HG02571 (cell line): ENCODE results near the gene MCIDAS.

Experiments used
- ATAC-seq: cut with Tn5 transposase; IDR thresholded peaks from one replicate; pipeline ENCODE4 v1.9.1; 2021; ENCODE audit warnings: mild to moderate bottlenecking, moderate library complexity; ENCODE audit not compliant: unreplicated experiment

MCIDAS gene

GRCh38 chr5:55222985-55223811 is 3.9 kb downstream of the MCIDAS start:
- ATAC-seq, result no peak

GRCh38 chr5:55222092-55222984 is 4.8 kb downstream of the MCIDAS start:
- no peak for ATAC-seq

- ATAC-seq, result no peak
Measured at GRCh38 chr5:55220433-55221185, 6.5 kb downstream of the MCIDAS start.

DNA sequence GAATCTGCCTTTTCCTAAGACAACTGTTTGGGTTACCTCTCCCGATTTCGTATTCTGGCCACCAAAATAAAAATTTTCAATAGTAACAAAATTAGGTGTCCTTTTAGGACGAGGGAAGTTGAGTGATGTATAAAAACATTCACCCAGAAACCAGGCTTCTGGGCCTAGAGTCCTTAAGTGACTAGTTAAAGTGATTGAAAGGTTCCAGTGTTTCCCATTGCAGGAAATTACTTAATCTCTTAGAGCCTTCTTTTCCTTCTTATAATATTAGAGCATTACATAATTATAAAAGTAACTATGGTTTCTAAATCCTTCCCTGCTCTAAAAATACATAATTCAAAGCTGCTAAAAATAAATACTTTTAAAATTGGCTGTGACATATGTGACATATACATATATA is 7.3 kb downstream of the MCIDAS start:
- ATAC-seq, result no peak

DNA sequence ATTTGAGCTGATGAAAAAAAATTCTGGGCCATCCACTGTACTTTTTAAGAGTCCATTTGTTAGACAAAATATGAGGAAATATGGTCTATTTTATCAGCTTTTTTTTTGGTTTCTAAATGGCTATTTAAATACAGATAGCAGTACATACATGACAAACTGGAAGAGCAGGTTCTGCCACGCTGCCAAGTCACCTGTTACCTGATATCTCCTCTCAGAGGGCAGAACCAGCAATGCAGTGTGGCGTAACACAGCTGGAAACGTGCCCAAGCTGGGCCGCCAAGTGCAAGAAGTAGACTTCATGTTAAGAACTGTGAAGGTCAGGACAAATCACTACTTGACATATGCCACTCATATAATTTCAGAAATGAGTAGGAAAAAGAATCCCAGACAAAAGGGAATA is 8.1 kb downstream of the MCIDAS start:
- no peak for ATAC-seq

GRCh38 chr5:55211184-55211874 is 15.8 kb downstream of the MCIDAS start:
- ATAC-seq, result no peak

DNA sequence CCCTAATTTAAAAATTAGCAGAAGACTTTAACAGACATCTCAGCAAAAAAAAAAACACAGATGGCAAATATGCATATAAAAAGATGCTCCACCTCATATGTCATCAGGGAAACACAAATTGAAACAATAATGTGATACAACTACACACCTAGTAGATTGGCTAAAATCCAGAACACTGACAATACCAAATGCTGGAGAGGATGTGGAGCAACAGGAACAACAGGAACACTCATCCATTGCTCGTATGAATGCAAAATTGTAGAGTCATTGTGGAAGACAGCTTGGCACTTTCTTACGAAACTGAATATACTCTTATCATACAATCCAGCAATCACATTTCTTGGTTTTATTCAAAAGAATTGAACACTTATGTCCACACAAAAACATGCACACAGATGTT is 22.1 kb downstream of the MCIDAS start:
- ATAC-seq, result no peak

- no peak for ATAC-seq
Measured at GRCh38 chr5:55191165-55191564, 36.0 kb downstream of the MCIDAS start.

DNA sequence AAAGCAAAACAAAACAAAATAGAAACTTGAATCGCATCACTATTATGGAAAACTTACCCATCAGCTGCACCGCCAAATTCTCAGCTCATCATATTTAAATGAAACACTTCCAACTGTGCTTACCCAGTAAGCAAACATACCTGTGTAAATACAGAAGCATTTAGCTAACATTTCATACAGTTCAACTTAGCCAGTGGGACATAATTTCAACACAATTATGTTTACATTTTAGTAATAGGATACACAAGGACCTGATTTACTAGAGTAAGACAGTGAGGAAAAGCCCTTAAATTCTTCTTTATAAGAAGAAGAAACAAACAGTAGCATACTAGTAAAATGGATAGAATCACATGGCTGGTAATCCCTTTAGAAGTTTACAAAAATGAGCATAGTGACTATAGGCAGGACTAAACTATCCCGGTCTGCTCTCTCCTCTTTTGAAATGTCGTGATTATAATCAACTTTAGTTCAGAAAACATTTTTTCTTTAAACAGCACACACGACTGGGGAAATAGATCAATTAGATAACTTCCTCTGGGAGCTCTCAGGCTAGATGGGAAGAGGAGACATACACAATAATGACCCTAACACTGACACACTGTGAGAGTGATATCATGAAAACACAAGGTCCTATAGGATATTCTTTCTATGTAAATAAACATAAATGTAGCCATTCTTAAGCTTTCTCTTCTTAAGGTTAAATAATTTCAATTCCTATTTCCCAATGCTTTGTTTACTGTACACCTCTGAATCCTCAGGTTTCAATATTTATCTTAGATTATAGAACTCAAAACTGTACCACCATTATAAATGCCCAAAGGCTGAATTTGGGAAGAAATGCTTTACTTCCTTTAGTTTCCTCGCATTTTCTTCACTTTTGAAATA is 38.2 kb downstream of the MCIDAS start:
- ATAC-seq, result no peak

GRCh38 chr5:55187370-55187769 is 39.7 kb downstream of the MCIDAS start:
- no peak for ATAC-seq

- no peak for ATAC-seq
Measured at GRCh38 chr5:55180016-55180415, 47.1 kb downstream of the MCIDAS start.

DNA sequence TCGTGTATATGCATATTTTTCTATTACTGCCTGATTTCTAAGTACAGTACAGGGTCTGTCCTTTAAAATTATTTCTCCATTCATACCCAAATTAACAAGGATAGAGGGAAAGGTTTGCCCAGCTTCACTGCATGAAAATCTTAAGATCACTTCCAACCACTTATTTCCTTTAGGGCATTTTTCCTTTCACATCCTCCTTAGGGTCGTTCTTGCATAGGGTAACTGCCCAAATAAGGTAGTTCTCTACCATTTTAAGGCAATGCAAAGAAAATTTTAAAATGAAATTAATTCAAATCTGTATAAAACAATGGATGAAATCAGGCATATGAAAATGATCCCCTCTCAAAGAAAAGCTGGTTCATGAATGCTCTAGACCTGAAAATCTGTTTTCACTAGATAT is 50.0 kb downstream of the MCIDAS start:
- ATAC-seq, result no peak

DNA sequence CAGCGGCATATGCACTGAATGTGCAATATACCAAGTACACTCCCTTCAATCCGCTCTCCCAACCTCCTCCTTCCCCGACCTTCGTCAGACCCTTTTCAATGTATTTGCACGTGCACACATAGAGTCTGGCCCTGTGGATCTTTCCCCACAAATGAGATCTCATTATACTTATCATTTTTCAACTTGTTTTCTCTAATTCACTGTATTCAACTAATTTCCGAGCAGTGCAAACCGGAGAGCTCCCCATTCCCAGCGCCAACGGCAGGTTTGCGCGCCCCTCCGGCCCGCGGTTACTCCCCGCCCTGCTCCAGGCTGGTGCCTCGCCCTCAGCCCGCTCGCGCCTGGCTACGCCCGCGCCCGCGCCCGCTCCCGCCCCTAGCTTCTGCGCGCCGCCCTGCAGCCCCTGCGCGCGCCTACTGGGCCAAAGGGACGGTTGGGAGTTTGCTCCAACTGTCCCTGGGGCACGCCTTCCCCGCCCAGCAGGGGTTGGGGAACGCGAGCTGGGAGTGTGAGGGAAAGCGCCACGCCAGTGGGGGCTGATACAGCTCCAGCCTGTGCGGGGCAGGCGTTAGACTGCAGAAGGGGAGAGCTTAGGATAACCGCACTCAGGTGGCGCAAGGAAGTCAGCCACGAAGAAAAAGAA is 50.8 kb downstream of the MCIDAS start:
- ATAC-seq, result no peak

GRCh38 chr5:55175781-55176175 is 51.3 kb downstream of the MCIDAS start:
- ATAC-seq, result no peak

- ATAC-seq, result peak; percentile 12
Measured at GRCh38 chr5:55173687-55174230, 53.4 kb downstream of the MCIDAS start.

GRCh38 chr5:55172937-55173686 is 54.0 kb downstream of the MCIDAS start, which contains the start of gene CDC20B:
Gene CDC20B, minus strand, starts transcription at chr5:55173177. Its CDS starts 177 bp downstream, at chr5:55173000.
- peak; percentile 88 for ATAC-seq

DNA sequence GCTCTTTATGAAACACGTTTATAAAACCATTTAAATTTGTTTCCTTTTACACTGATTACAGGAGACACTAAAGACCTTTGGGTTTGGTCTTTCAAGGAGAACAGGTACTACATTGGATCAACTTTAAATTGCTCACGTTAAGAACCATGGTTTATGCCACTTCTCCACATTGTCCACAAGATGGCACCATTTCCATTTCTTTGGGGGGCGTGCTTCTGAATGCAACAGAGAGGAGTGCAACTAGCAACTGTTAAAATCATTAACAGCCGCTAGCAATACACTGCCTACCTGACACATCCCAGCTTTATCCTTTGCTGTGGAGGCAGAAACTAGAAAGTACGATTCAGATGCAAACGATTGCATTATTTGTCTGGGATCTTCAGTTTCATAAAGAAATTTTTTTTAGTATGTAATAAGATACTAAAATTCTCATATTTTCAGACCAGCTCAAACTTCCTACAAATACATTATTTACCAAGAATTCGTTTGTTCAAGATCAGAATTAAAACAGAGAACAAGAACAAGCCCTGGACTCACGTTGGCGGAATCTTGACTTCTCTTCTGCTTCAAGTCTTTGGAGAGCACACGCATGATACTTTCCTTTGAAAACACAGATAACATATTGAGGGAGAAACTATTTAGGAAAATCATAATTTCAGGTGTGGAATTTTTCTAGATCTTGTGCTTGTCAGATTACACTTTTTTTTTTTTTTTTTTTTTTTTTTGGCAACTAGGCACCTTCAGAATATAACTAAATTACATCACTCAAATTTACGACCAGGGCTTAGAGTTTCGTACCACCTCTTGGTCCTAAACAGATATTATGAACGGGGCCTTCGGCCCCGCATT is 54.8 kb downstream of the MCIDAS start:
- ATAC-seq, result no peak
